ENCODE data around the gene CIZ1. TPM values are rescaled to one million over a fixed set of nuclear protein-coding genes. Genes with fewer than 3 reads are reported as not detected.
A peak's percentile ranks its signal among the peaks of the same experiment; 100 is the strongest.

Gene CIZ1
- total and polyA plus RNA-seq, 2 of the 13 experiments (the other 11 are each of a cell fraction or from before 2014, with no cell fraction given) = 30.6 to 50.3 TPM

- TF ChIP-seq PRMT3 (CRISPR knock-in tag; IDR thresholded peaks at IDR 0.05; ENCODE audit: borderline replicate concordance, low read depth) (no peak), LRRFIP1 (CRISPR knock-in tag; conservative IDR thresholded peaks at IDR 0.05) (no peak), CTCF (CRISPR knock-in tag; IDR thresholded peaks at IDR 0.05) (peak; percentile 70), HNF4A (CRISPR knock-in tag; IDR thresholded peaks at IDR 0.05) (0 out of 2 replicates have a peak, but pooled peaks have one; percentile 19), ZNF10 (CRISPR knock-in tag; IDR thresholded peaks at IDR 0.05; ENCODE audit: borderline replicate concordance, low read depth) (no peak), RBM22 (optimal IDR thresholded peaks at IDR 0.05; ENCODE audit: low read length) (no peak), KDM2A (CRISPR knock-in tag; IDR thresholded peaks at IDR 0.05; ENCODE audit: borderline replicate concordance, low read depth) (0 out of 2 replicates have a peak, but pooled peaks have one; percentile 34), RFX3 (CRISPR knock-in tag; IDR thresholded peaks at IDR 0.05) (no peak)
These were observed 47.7 kb downstream of the CIZ1 start (continued) for GRCh38 chr9:128143525-128144238.

Data from HepG2 (cell line).